RWPE2 (cell line): Measurements from ENCODE around the gene NLRC5.

Source experiments
- ATAC-seq: fragments of 200-7000 bp; cut with Tn5 transposase; 3 replicates; pipeline ENCODE4 v1.9.1; 2021; ENCODE audit warnings: low read depth
- DNase-seq: peaks from one replicate; pipeline ENCODE4 v3.0.0-alpha.2; 2020; ENCODE audit warnings: low spot score
- H3K27ac ChIP-seq: fragments of 450-650 bp; 2 replicates; pipeline ENCODE4 v1.5.1; 2017; ENCODE audit warnings: mild to moderate bottlenecking; ENCODE audit not compliant: poor library complexity, severe bottlenecking
- H3K27me3 ChIP-seq: fragments of 250-450 bp; sonication (Bioruptor Pico); 2 replicates; pipeline ENCODE4 v1.5.1; 2021; ENCODE audit warnings: mild to moderate bottlenecking, moderate library complexity; ENCODE audit not compliant: insufficient read depth, poor library complexity, severe bottlenecking
- H3K36me3 ChIP-seq: fragments of 250-450 bp; sonication (Bioruptor Pico); 2 replicates; pipeline ENCODE4 v1.5.1; 2020; ENCODE audit warnings: low read depth, mild to moderate bottlenecking, moderate library complexity
- H3K4me1 ChIP-seq: fragments of 250-450 bp; sonication (Bioruptor Pico); 2 replicates; pipeline ENCODE4 v1.5.1; 2021; ENCODE audit warnings: mild to moderate bottlenecking, moderate library complexity; ENCODE audit not compliant: insufficient read depth, poor library complexity, severe bottlenecking
- H3K4me3 ChIP-seq: fragments of 250-450 bp; sonication (Bioruptor Pico); 2 replicates; pipeline ENCODE4 v1.5.1; 2021; ENCODE audit warnings: mild to moderate bottlenecking, moderate library complexity; ENCODE audit not compliant: severe bottlenecking
- H3K9me3 ChIP-seq: fragments of 250-450 bp; sonication (Bioruptor Pico); 2 replicates; pipeline ENCODE4 v1.5.1; 2021; ENCODE audit warnings: mild to moderate bottlenecking, moderate library complexity; ENCODE audit not compliant: severe bottlenecking
- TF ChIP-seq, protein P1 (sequence below): fragments of 450-650 bp; IDR thresholded peaks from one replicate; pipeline ENCODE4 v1.5.1; 2017; ENCODE audit warnings: mild to moderate bottlenecking, moderate library complexity; ENCODE audit not compliant: poor library complexity, severe bottlenecking

The NLRC5 gene

GRCh38 chr16:57022445-57022844, 33.1 kb downstream of the NLRC5 start:
- no peak overlapping the region for H3K27ac ChIP-seq
- no peaks in the 10 kb centered on the region for H3K27me3 ChIP-seq
- ATAC-seq (no peak), DNase-seq (no peak)
- TF ChIP-seq, protein P1, sequence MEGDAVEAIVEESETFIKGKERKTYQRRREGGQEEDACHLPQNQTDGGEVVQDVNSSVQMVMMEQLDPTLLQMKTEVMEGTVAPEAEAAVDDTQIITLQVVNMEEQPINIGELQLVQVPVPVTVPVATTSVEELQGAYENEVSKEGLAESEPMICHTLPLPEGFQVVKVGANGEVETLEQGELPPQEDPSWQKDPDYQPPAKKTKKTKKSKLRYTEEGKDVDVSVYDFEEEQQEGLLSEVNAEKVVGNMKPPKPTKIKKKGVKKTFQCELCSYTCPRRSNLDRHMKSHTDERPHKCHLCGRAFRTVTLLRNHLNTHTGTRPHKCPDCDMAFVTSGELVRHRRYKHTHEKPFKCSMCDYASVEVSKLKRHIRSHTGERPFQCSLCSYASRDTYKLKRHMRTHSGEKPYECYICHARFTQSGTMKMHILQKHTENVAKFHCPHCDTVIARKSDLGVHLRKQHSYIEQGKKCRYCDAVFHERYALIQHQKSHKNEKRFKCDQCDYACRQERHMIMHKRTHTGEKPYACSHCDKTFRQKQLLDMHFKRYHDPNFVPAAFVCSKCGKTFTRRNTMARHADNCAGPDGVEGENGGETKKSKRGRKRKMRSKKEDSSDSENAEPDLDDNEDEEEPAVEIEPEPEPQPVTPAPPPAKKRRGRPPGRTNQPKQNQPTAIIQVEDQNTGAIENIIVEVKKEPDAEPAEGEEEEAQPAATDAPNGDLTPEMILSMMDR = no peak
- no peaks in the 10 kb centered on the region for H3K9me3 ChIP-seq
- no peaks in the 10 kb centered on the region for H3K4me1 ChIP-seq
- H3K4me3 ChIP-seq = no peak overlapping the region
- H3K36me3 ChIP-seq = no peaks in the 10 kb centered on the region

GRCh38 chr16:57023541-57024249, 34.3 kb downstream of the NLRC5 start:
- no peak for DNase-seq
- no peak overlapping the region for H3K27ac ChIP-seq
- no peak for ATAC-seq

GRCh38 chr16:57024894-57025680, 35.7 kb downstream of the NLRC5 start:
- ATAC-seq (no peak), DNase-seq (no peak)
- H3K36me3 ChIP-seq = no peaks in the 10 kb centered on the region
- TF ChIP-seq, protein P1 = no peak
- H3K4me1 ChIP-seq = peaks cover 9% of the 10 kb centered on the region
- no peaks in the 10 kb centered on the region for H3K9me3 ChIP-seq
- H3K4me3 ChIP-seq = no peak overlapping the region
- no peak overlapping the region for H3K27ac ChIP-seq
- H3K27me3 ChIP-seq = no peaks in the 10 kb centered on the region

More at GRCh38 chr16:57023541-57024249, 34.3 kb downstream of the NLRC5 start:
- Histone ChIP-seq H3K36me3 (no peaks in the 10 kb centered on the region), H3K9me3 (no peaks in the 10 kb centered on the region), H3K4me1 (peaks cover 5% of the 10 kb centered on the region), H3K27me3 (no peaks in the 10 kb centered on the region), H3K4me3 (no peak overlapping the region)
- TF ChIP-seq, protein P1 = no peak

- Histone ChIP-seq H3K27ac (no peak overlapping the region), H3K4me3 (no peak overlapping the region), H3K4me1 (peaks cover 9% of the 10 kb centered on the region), H3K27me3 (no peaks in the 10 kb centered on the region), H3K36me3 (no peaks in the 10 kb centered on the region), H3K9me3 (no peaks in the 10 kb centered on the region)
- DNase-seq = peak; percentile 62
- TF ChIP-seq, protein P1 = no peak
- ATAC-seq = no peak
Measured at GRCh38 chr16:57025941-57026777, 36.8 kb downstream of the NLRC5 start.
